ENCODE results near the gene RAB23.

DNA sequence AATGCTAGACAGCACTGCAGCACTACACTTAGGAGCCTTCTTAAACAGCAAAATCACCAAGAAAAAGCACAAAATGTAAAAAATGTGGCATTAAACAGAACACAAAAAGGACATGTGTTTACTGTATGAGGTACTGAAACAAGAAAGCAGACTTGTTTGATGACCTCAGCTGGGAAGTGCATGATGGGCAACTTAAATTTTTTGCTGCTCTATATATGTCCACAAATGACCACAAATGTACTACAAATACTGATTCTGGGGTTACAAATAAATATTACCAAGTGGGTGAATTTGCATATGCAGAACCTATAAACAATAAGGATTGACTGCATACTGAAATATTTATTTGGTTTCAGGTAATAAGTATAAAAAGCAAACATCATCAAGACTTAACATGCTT, 13.1 kb downstream of the RAB23 start:
- TF ChIP-seq POLR2A (conservative IDR thresholded peaks at IDR 0.05) (no peak), TCF3 (CRISPR knock-in tag; IDR thresholded peaks at IDR 0.05) (no peak), GTF2F1 (IDR thresholded peaks at IDR 0.05; ENCODE audit: low read depth, low read length) (no peak), MTF1 (CRISPR knock-in tag; IDR thresholded peaks at IDR 0.05; ENCODE audit: borderline replicate concordance) (no peak)
- TF ChIP-seq, protein P1, sequence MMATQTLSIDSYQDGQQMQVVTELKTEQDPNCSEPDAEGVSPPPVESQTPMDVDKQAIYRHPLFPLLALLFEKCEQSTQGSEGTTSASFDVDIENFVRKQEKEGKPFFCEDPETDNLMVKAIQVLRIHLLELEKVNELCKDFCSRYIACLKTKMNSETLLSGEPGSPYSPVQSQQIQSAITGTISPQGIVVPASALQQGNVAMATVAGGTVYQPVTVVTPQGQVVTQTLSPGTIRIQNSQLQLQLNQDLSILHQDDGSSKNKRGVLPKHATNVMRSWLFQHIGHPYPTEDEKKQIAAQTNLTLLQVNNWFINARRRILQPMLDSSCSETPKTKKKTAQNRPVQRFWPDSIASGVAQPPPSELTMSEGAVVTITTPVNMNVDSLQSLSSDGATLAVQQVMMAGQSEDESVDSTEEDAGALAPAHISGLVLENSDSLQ (IDR thresholded peaks at IDR 0.05) = no peak

Measured in K562 (cell line).